CD4-positive, alpha-beta T cell (primary cell): Measurements from ENCODE around the gene CMAS. TPM values are rescaled to one million over a fixed set of nuclear protein-coding genes. Genes with fewer than 3 reads are reported as not detected.
"Not testable (repeated sequence)": the region's sequence is repeated elsewhere in the genome, so short reads cannot be mapped to it uniquely, and the experiment has no call there.

Experiments
- ATAC-seq: fragments of 200-7000 bp; cut with Tn5 transposase; one replicate; pipeline ENCODE4 v1.10.0; 2022; ENCODE audit warnings: mild to moderate bottlenecking; ENCODE audit not compliant: poor library complexity
- CTCF ChIA-PET: fragments of 350-600 bp; sonication (Branson Sonifier 250); formaldehyde crosslinking; loops from one replicate; lab custom pipeline; 2021; ENCODE audit warnings: antibody characterized with exemption, inconsistent platforms; lab: Charles Lee
- POLR2A ChIA-PET: fragments of 350-600 bp; sonication (Branson Sonifier 250); formaldehyde crosslinking; loops from one replicate; lab custom pipeline; 2021; ENCODE audit warnings: antibody characterized with exemption, inconsistent platforms; lab: Charles Lee
- DNase-seq, 14 experiments: peaks; one replicate each; pipeline ENCODE4 v3.0.0-alpha.2; 2013 to 2020; ENCODE audit warnings: mixed read lengths in 2 of 14
- H3K27ac ChIP-seq, 2 donors: one replicate each; pipeline versions ENCODE4 v1.5.1 to v1.7.0; 2013; ENCODE audit warnings: low read length in 2 of 2, low read depth in 1 of 2, mild to moderate bottlenecking in 1 of 2
- H3K27me3 ChIP-seq, 2 experiments: 1 replicate in 1 of 2; 2 replicates in 1 of 2; pipeline versions ENCODE4 v1.6.1 to v1.7.0; 2013; ENCODE audit warnings: low read length in 2 of 2, control low read depth in 1 of 2, mild to moderate bottlenecking in 1 of 2, moderate library complexity in 1 of 2; ENCODE audit not compliant: insufficient read depth in 2 of 2, control insufficient read depth in 1 of 2
- H3K36me3 ChIP-seq: one replicate; pipeline ENCODE4 v1.6.1; 2013; ENCODE audit warnings: low read length, control low read depth; ENCODE audit not compliant: insufficient read depth
- H3K4me1 ChIP-seq: one replicate; pipeline ENCODE4 v1.6.1; 2013; ENCODE audit warnings: low read length, control low read depth; ENCODE audit not compliant: insufficient read depth
- H3K4me3 ChIP-seq: one replicate; pipeline ENCODE4 v1.5.1; 2013; ENCODE audit warnings: mild to moderate bottlenecking, low read length, moderate library complexity
- H3K9me3 ChIP-seq, 2 experiments: 1 replicate in 1 of 2; 2 replicates in 1 of 2; pipeline versions ENCODE4 v1.6.1 to v1.7.0; 2013; ENCODE audit warnings: low read length in 2 of 2, mild to moderate bottlenecking in 2 of 2, control low read depth in 1 of 2, moderate library complexity in 1 of 2; ENCODE audit not compliant: control insufficient read depth in 1 of 2, insufficient read depth in 1 of 2
- H3K27ac Mint-ChIP-seq: one replicate; pipeline ENCODE4 v1.8.0; 2020; ENCODE audit warnings: mixed read lengths
- H3K27me3 Mint-ChIP-seq: one replicate; pipeline ENCODE4 v1.8.0; 2021; ENCODE audit warnings: mixed read lengths
- H3K36me3 Mint-ChIP-seq: one replicate; pipeline ENCODE4 v1.8.0; 2021; ENCODE audit warnings: low read depth, mixed read lengths
- H3K4me1 Mint-ChIP-seq: one replicate; pipeline ENCODE4 v1.8.0; 2021; ENCODE audit warnings: low read depth, mixed read lengths
- H3K4me3 Mint-ChIP-seq: one replicate; pipeline ENCODE4 v1.8.0; 2020; ENCODE audit warnings: mild to moderate bottlenecking, mixed read lengths
- H3K9me3 Mint-ChIP-seq: one replicate; pipeline ENCODE4 v1.8.0; 2020; ENCODE audit warnings: mixed read lengths
- CTCF ChIP-seq: fragments of 200-600 bp; IDR thresholded peaks from one replicate; pipeline ENCODE4 v1.8.0; 2022; ENCODE audit warnings: antibody characterized with exemption, mild to moderate bottlenecking
- intact Hi-C, 2 experiments: fragments of 100-400 bp; cut with DNase I in 1 of 2; cut with micrococcal nuclease in 1 of 2; formaldehyde crosslinking; loops; one replicate each; pipeline versions ENCODE4 v1.15.1 to v1.9.0; 2023 to 2025; cut with DNase I, micrococcal nuclease
- total RNA-seq, 174 experiments: library from RNA in 2 of 174; stranded (reverse) in 2 of 174; gene quantifications; one replicate each; pipeline ENCODE4 v1.2.3 and lab custom pipeline; 2021 to 2026

The CMAS gene
- total RNA-seq, 2 experiments from 2014 or later = 5.5 to 7.0 TPM

- intact Hi-C loops = loop anchor here in 1 of 2 experiments (5.0 to 10.0 kb wide), 5 partner anchors 444 to 611 kb away; partner anchors contain the start of genes C2CD5, GOLT1B, GYS2 and PYROXD1
- Histone ChIP-seq H3K36me3 (no peaks in the 10 kb centered on the region), H3K4me1 (peaks cover 7% of the 10 kb centered on the region), H3K27ac (no peak overlapping the region), H3K4me3 (no peak overlapping the region), H3K9me3 (no peaks in the 10 kb centered on the region), H3K27me3 (no peaks in the 10 kb centered on the region)
- POLR2A ChIA-PET = no interaction called here
- peak overlapping the region; percentile 21 for H3K27ac Mint-ChIP-seq
- CTCF ChIA-PET = no interaction called here
- H3K4me1 Mint-ChIP-seq = peaks cover 58% of the 10 kb centered on the region
- H3K27me3 Mint-ChIP-seq = no peaks in the 10 kb centered on the region
- H3K36me3 Mint-ChIP-seq = peaks cover 12% of the 10 kb centered on the region
- no peaks in the 10 kb centered on the region for H3K9me3 Mint-ChIP-seq
- no peak for ATAC-seq
- H3K4me3 Mint-ChIP-seq = peak overlapping the region; percentile 65
- no peak for TF ChIP-seq CTCF
- no peak for DNase-seq
Observed at GRCh38 chr12:22048351-22049041, 2.5 kb downstream of the CMAS start.

DNA sequence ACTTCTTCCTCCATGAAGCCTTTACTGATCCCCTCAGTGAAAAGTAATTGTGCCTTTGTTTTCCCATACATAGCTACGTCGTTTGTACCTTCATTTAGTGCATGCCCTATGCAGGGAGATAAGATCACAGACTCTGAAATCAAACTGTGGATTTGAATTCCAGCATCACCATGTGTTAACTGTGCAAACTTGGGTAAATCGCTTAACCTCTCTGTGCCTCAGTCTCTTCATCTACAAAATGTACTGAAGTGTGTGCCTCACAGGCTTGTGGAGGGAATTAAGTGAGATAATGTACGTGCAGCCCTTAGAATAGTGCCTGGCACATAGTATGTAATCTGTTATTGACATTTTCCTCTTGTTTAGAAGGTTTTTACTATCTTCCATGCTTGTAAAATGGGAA lies 4.1 kb downstream of the CMAS start:
- CTCF ChIA-PET = interaction anchor here (1.1 kb wide), 1 partner anchor 285 kb away, joined by 3 read pairs; no protein-coding TSS in a partner anchor
- no peaks in the 10 kb centered on the region for H3K36me3 ChIP-seq
- intact Hi-C loops = no loop called here
- Mint-ChIP-seq H3K27me3 (no peaks in the 10 kb centered on the region), H3K9me3 (no peaks in the 10 kb centered on the region), H3K4me3 (no peak overlapping the region), H3K27ac (no peak overlapping the region), H3K4me1 (peaks cover 49% of the 10 kb centered on the region), H3K36me3 (peaks cover 12% of the 10 kb centered on the region)
- no peak for TF ChIP-seq CTCF
- H3K4me3 ChIP-seq = no peak overlapping the region
- H3K27ac ChIP-seq = no peak overlapping the region
- POLR2A ChIA-PET = no interaction called here
- H3K4me1 ChIP-seq = peaks cover 5% of the 10 kb centered on the region
- no peaks in the 10 kb centered on the region for H3K9me3 ChIP-seq
- ATAC-seq = no peak
- no peak for DNase-seq
- H3K27me3 ChIP-seq = no peaks in the 10 kb centered on the region

GRCh38 chr12:22051114-22051698 lies 5.2 kb downstream of the CMAS start:
- Histone ChIP-seq H3K4me3 (no peak overlapping the region), H3K27ac (no peak overlapping the region), H3K9me3 (no peaks in the 10 kb centered on the region), H3K4me1 (peaks cover 4% of the 10 kb centered on the region), H3K36me3 (peaks cover 8% of the 10 kb centered on the region), H3K27me3 (no peaks in the 10 kb centered on the region)
- Mint-ChIP-seq H3K4me3 (no peak overlapping the region), H3K9me3 (no peaks in the 10 kb centered on the region), H3K27me3 (no peaks in the 10 kb centered on the region), H3K27ac (peak overlapping the region; percentile 3), H3K4me1 (peaks cover 49% of the 10 kb centered on the region), H3K36me3 (peaks cover 22% of the 10 kb centered on the region)
- ATAC-seq (no peak), DNase-seq (no peak)
- intact Hi-C loops = no loop called here
- TF ChIP-seq CTCF = no peak
- POLR2A ChIA-PET = no interaction called here
- CTCF ChIA-PET = interaction anchor here (1.1 to 1.2 kb wide), 2 partner anchors 284 to 408 kb away, joined by 3 read pairs; no protein-coding TSS in a partner anchor

- H3K4me1 ChIP-seq, ATAC-seq, H3K27me3 ChIP-seq, DNase-seq, H3K9me3 Mint-ChIP-seq, H3K27me3 Mint-ChIP-seq, H3K4me3 Mint-ChIP-seq, H3K9me3 ChIP-seq, CTCF ChIA-PET, H3K4me3 ChIP-seq, H3K27ac Mint-ChIP-seq, H3K27ac ChIP-seq, POLR2A ChIA-PET, intact Hi-C loops: not testable (repeated sequence)
- Mint-ChIP-seq H3K4me1 (peaks cover 34% of the 10 kb centered on the region), H3K36me3 (peaks cover 26% of the 10 kb centered on the region)
- H3K36me3 ChIP-seq = peaks cover 16% of the 10 kb centered on the region
Observed at GRCh38 chr12:22052994-22053393, 7.0 kb downstream of the CMAS start.
